Stimulated activated CD4-positive, alpha-beta T cell treated with anti-CD3 and anti-CD28 coated beads, Interleukin-1b, Interleukin-23, amount 100 ng/mL, for 24 hours (primary cell): ENCODE data around the gene RAB9A.
"Not testable (repeated sequence)": the region's sequence is repeated elsewhere in the genome, so short reads cannot be mapped to it uniquely, and the experiment has no call there.

Experiments used
- DNase-seq, 4 experiments: peaks; one replicate each; pipeline ENCODE4 v3.0.0-alpha.2; 2020; ENCODE audit warnings: low read depth in 4 of 4, low spot score in 1 of 4

The RAB9A gene

DNA sequence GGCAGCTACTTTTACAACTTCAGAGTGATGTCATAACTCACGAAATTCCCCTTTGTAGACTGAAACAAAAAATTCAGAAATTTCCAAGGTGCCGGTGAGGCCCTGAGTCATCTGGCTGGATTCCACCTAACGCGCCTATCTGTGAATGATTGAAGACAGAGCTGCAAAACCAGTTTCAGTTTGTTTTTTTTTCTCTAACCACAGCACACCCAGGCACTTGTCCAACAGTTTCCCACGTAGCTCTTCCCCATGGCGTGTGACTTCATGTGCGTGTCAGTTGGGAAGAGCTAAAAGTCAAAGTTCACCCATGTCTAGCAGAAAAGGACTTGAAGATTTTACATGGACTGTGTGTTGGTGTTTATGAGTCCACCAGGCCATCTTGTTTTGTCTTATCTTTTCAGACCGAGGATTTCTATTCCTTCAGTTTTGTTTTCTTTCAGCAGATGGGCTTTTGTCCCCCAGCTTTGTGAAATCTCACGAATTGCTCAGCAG lies 19.6 kb upstream of the RAB9A start:
- DNase-seq = peak in 2 of 4 experiments; percentile 24 to 39

GRCh38 chrX:13669755-13670154 lies 19.2 kb upstream of the RAB9A start:
- not testable (repeated sequence) for DNase-seq

DNA sequence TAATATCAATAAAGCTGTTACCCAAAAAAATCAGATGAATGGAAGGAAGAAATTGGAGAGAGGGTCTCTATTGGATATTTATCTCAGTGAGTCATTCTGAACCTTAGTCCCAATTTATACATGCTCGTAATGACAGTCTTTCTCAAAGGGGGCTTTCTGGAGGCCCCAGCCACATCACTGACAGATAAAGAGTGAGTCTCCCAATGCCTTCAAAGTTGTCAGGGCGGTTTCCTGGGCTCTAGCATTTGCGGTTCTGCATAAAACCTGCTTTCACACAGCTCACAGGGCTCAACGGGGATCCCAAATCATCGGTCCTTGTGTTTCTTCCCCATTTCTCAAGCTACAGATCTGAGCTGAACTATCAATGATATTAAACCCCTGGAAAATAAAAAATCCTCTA lies 18.7 kb upstream of the RAB9A start:
- no peak for DNase-seq

GRCh38 chrX:13673016-13673415 lies 15.9 kb upstream of the RAB9A start:
- DNase-seq = no peak

- no peak for DNase-seq
These were observed 12.0 kb upstream of the RAB9A start for GRCh38 chrX:13676885-13677284.

DNA sequence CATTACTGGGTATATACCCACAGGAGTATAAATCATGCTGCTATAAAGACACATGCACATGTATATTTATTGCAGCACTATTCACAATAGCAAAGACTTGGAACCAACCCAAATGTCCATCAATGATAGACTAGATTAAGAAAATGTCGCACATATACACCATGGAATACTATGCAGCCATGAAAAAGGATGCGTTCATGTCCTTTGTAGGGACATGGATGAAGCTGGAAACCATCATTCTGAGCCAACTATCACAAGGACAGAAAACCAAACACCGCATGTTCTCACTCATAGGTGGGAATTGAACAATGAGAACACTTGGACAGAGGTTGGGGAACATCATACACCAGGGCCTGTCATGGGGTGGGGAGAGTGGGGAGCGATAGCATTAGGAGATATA lies 9.2 kb upstream of the RAB9A start:
- not testable (repeated sequence) for DNase-seq

DNA sequence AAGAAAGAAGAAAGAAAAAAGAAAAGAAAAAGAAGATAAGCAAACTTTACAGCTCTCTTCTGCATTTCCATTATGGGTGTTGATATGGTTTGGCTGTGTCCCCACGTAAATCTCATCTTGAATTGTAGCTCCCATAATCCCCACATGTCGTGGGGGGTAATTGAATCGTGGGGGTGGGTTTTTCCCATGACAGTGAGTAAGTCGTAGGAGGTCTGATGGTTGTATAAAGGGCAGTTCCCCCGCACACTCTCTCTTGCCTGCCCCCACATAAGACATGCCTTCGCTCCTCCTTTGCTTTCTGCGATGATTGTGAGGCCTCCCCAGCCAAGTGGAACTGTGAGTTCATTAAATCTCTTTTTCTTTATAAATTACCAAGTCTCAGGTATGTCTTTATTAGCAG lies 7.3 kb upstream of the RAB9A start:
- DNase-seq = no peak

GRCh38 chrX:13684361-13684760 lies 4.6 kb upstream of the RAB9A start:
- DNase-seq = no peak

DNA sequence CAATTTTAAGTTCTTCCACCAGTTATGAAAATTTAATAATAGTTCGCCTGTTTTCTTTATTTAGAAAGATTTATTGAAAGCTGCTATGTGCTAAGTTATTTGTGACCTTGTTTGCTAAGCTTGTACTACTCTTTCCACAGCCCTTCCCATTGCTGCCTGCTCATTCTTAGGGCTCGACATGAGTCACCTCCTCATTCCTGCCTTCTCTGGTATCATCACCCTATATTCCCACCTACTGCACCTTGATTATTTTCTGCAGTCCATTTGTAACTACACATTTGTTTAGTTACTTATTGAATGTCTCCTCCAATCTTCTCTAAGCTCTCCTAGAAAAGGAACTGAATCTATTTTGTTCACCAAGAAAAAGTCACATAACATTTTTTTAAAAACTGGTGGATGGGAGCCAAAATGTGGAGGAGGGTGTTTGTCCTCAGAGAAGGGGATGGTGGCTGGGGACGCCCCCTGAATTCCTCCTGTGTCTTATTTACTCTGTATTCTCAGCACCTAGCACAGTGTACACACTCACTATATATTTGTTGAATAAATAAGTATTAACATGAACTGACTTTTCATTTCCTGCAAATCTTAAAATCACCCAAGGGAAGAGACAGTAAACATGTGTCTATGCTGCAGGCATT lies 3.7 kb upstream of the RAB9A start:
- DNase-seq = no peak

- no peak for DNase-seq
These were observed 1.7 kb upstream of the RAB9A start for GRCh38 chrX:13687203-13687602.

DNA sequence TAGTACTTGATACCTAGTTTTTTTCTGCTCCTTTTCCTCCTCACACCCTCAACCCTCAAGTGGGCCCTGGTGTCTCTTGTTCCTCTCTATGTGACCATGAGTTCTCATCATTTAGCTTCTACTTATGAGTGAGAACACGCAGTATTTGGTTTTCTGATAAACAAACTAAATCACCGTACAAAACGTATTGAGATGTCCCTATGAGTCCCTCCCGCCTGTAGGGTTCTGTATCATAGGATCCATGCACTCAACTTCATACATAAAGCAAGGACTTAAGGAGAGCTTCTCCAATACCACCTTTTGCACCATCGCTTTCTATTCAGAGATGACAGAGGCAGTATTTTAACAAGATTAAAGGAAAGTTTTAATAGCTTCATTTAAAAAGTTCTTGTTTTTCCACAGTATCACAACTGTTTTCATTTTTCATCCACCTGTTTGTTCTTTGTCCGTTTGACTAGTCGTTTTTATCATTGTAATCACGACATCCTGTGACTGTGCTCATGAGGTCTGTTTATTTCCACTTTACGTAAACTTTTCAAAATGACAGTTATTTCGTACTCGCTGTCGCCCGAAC lies 457 bp upstream of the RAB9A start:
- no peak for DNase-seq

GRCh38 chrX:13689741-13690211 lies 848 bp downstream of the RAB9A start:
- no peak for DNase-seq

DNA sequence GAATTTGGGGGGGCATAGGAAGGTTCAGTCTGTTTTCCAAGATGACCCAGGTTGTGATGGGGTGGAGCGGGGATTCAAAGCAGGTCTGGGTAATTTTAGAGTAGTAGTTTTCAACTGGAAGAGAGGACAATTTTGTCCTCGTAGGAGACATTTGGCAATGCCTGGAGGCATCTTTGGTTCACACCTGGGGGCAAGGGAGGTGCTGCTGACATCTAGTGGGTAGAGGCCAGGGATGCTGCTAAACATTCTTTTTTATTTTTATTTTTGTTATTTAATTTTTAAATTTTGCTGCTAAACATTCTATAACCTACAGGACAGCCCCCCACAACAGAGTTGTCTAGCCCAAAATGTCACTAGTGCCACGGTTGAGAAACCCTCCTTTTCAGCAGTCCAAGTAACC lies 1.9 kb downstream of the RAB9A start:
- DNase-seq = no peak

DNA sequence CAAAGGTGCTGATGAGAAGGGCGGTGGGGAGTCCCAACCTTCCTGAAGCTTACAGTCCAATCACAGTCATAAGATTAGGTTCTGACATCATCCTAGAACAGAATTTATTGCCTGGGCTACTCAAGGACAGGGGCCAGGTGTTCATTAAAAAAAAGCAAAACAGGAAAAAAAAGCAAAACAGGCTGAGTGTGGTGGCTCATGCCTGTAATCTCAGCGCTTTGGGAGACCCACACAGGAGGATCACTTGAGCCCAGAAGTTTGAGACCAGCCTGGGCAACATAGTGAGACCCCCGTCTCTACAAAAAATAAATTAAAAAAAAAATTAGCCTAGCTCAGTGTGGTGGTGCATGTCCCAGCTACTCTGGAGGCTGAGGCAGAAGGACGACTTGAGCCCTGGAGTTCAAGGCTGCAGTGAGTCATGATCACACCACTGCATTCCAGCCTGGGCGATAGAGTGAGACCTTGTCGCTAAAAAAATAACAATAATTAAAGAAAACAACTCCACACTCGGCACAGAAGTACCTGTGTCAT lies 3.0 kb downstream of the RAB9A start:
- DNase-seq = no peak

DNA sequence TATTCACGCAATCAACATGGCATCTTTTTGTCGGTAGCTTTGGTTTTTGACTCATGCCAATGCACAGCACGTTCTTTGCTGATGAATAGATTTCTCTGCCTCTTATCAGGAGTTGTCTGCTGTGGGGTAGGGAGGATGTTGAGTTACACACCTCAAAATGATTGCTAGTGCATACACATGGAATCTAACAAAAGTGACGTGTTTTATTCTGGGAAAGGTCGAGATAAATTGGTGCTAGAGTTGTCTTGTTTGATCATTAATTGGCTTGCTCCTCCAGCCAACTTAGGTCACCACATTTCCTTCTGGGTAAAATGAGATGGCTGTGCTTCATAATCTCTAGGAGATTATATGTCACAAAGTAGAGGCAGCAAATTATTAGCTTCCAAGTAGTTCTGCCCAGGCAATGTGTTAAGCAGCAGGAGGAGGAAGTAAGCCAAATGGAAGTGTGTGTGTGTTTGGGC lies 3.9 kb downstream of the RAB9A start:
- DNase-seq = no peak

DNA sequence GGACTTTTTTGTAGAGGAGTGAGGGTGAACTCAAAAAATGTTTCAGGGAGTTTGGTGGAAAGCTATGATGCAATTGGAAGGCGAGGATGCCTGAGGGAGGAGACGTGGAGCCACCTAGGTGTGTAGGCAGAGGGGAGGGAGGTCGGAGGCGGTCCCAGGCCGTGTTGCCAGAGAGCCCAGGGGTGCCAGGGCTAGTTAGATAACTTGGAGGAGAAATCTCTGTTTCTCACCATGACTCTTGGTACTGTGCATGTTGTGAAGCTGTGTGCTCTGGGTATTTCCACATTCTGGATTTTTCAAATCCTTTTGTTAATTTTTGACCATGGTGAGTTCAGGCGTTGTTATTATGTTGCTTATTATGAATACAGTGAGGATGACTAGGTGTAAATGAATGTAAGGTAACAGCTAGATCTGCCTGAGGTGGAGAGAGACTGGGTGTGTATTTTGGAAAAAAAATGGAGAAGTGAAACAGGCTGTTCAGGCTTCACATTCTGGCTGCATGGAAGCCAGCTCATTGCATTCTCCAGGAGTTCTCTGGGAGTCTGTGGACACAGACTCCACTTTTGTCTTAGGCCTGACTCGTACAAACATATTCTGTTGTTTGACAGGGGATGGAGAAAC lies 4.5 kb downstream of the RAB9A start:
- DNase-seq = no peak

GRCh38 chrX:13694359-13694758 lies 5.4 kb downstream of the RAB9A start:
- DNase-seq = no peak

- DNase-seq = no peak
These were observed 6.1 kb downstream of the RAB9A start for GRCh38 chrX:13694983-13695382.

DNA sequence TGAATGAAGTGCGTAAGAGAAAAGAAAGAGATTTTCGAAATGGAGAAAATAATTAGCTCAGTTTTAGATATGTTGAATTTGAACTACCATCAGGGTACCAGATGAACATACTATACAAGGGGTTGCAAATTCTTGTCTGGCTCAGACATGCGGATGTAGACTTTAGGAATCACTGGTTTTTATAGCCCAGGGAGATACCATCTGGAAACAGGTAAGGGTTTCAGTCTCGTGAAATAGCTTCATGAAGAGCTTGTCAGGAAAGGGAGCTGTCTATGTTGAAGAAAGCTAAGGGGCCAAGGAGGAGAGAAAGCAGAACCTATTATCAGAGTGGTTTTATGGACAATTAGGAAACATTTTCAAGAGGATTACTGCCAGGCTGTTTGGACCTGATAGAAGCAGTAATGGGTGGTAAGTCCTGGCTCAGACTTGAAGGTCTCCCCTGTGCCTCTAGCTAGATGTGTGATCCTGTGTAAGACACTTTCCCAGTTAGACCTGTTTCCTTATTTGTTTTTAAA lies 6.7 kb downstream of the RAB9A start:
- DNase-seq = no peak

DNA sequence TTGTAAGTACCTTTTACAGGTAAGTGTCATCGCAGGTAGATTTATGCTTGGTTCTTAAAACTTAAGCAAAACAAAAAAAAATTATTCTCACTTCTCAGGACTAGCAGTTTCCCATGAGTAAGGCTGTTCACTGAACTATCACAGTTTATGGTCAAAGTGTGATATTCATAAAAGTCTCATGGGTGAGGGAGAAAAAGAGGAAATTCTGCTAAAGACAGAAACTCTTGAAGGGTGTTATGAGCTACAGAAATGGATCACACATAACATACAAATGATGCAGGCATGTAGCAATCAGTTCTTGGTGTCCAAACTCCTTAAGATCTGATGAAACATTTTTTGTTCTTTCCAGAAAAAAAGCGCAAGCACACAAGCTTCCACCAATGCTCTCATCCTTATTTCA lies 8.5 kb downstream of the RAB9A start:
- no peak for DNase-seq

- DNase-seq = no peak
These were observed 9.0 kb downstream of the RAB9A start for GRCh38 chrX:13697976-13698375.

GRCh38 chrX:13698432-13698831 lies 9.5 kb downstream of the RAB9A start:
- DNase-seq = no peak
